K562 (cell line): ENCODE results near the gene FAM174C. TPM values are rescaled to one million over a fixed set of nuclear protein-coding genes. Genes with fewer than 3 reads are reported as not detected.

Experiments
- ATAC-seq: fragments of 200-7000 bp; cut with Tn5 transposase; 3 replicates; pipeline ENCODE4 v1.9.1; 2020; ENCODE audit warnings: moderate library complexity
- BruUV-seq: library from RNA; stranded (reverse); fragments of 400-500 nt; replicated peaks from 2 replicates; lab custom pipeline; 2021; lab: Mats Ljungman, UMichigan
- CTCF ChIA-PET: fragments of 300-600 bp; formaldehyde crosslinking; extraction: SDS; loops from one replicate; lab custom pipeline; 2021; ENCODE audit warnings: low intra/inter-chr PET ratio; lab: Yijun Ruan, JAX
- POLR2A ChIA-PET: fragments of 300-600, 350-650 bp; sonication (Branson Sonifier 250); formaldehyde crosslinking; extraction: SDS; loops from one replicate; lab custom pipeline; 2021; ENCODE audit warnings: antibody characterized with exemption, inconsistent platforms; lab: Yijun Ruan, JAX
- DNase-seq, 4 experiments: peaks; one replicate each; pipeline versions ENCODE4 v3.0.0 to v3.0.0-alpha.2; 2011 to 2018; ENCODE audit warnings: low spot score in 3 of 4, mixed read lengths in 3 of 4; ENCODE audit errors: extremely low read depth in 1 of 4
- FAIRE-seq: peaks from 2 replicates; lab custom pipeline; 2011; peaks lifted over from hg19 to GRCh38; lab: Jason Lieb, UNC
- H2AFZ ChIP-seq: 2 replicates; pipeline ENCODE4 v1.6.0; 2011; ENCODE audit warnings: low read depth, low read length, control low read depth, inconsistent platforms
- H3K27ac ChIP-seq: fragments of 200-600 bp; 3 replicates; pipeline ENCODE4 v1.8.0; 2011; ENCODE audit warnings: low read depth, mild to moderate bottlenecking, control low read depth, inconsistent platforms, low read length, moderate library complexity, mixed read lengths; ENCODE audit errors: extremely low read depth
- H3K27me3 ChIP-seq, 2 experiments: fragments of 300-600 bp in 1 of 2; 2 replicates in 1 of 2; 3 replicates in 1 of 2; pipeline versions ENCODE4 v1.6.0 to v1.8.0; 2011; ENCODE audit warnings: inconsistent platforms in 2 of 2, low read length in 2 of 2, mild to moderate bottlenecking in 1 of 2, mixed read lengths in 1 of 2, moderate library complexity in 1 of 2; ENCODE audit not compliant: control insufficient read depth in 2 of 2, insufficient read depth in 2 of 2
- H3K36me3 ChIP-seq: fragments of 300-600 bp; 3 replicates; pipeline ENCODE4 v1.8.0; 2011; ENCODE audit warnings: mild to moderate bottlenecking, low read length, inconsistent platforms; ENCODE audit not compliant: control insufficient read depth, insufficient read depth
- H3K4me1 ChIP-seq, 2 experiments: fragments of 200-600 bp in 1 of 2; replicated peaks in 1 of 2; 2 replicates in 1 of 2; 3 replicates in 1 of 2; pipeline versions ENCODE4 v1.5.1 to v1.8.0; 2011; ENCODE audit warnings: inconsistent platforms in 2 of 2, low read length in 2 of 2, mild to moderate bottlenecking in 1 of 2, mixed read lengths in 1 of 2, moderate library complexity in 1 of 2; ENCODE audit not compliant: control insufficient read depth in 2 of 2, insufficient read depth in 2 of 2
- H3K4me2 ChIP-seq: 2 replicates; pipeline ENCODE4 v1.6.1; 2011; ENCODE audit warnings: low read length, control low read depth, inconsistent platforms, mixed read lengths; ENCODE audit not compliant: insufficient read depth
- H3K4me3 ChIP-seq: fragments of 200-600 bp; sonication (generic), shearing (Covaris generic); 2 replicates; pipeline ENCODE4 v1.5.1; 2016; ENCODE audit warnings: control low read depth, inconsistent platforms
- H3K79me2 ChIP-seq: fragments of 200-600 bp; 3 replicates; pipeline ENCODE4 v1.8.0; 2011; ENCODE audit warnings: low read length, inconsistent platforms; ENCODE audit not compliant: control insufficient read depth, insufficient read depth
- H3K9ac ChIP-seq, 2 experiments: 2 replicates each; pipeline versions ENCODE4 v1.6.0 to v1.6.1; 2011; ENCODE audit warnings: low read depth in 2 of 2, low read length in 2 of 2, control low read depth in 1 of 2, inconsistent platforms in 1 of 2, mild to moderate bottlenecking in 1 of 2, mixed read lengths in 1 of 2; ENCODE audit not compliant: insufficient read depth in 1 of 2
- H3K9me1 ChIP-seq: one replicate; pipeline ENCODE4 v1.6.0; 2011; ENCODE audit warnings: inconsistent platforms, mild to moderate bottlenecking, low read length, moderate library complexity; ENCODE audit not compliant: control insufficient read depth, insufficient read depth
- H3K9me3 ChIP-seq: replicated peaks from 2 replicates; pipeline ENCODE4 v1.5.1; 2011; ENCODE audit warnings: low read depth, low read length, inconsistent platforms; ENCODE audit not compliant: control insufficient read depth, insufficient read depth
- H4K20me1 ChIP-seq: replicated peaks from 2 replicates; pipeline ENCODE4 v1.6.1; 2011; ENCODE audit warnings: low read length, inconsistent platforms, mixed read lengths; ENCODE audit not compliant: control insufficient read depth, insufficient read depth
- BCOR ChIP-seq: fragments of 450-650 bp; IDR thresholded peaks from 2 replicates; pipeline ENCODE4 v1.6.1; 2016
- CBX2 ChIP-seq: fragments of 200-600 bp; sonication (generic); IDR thresholded peaks from one replicate; pipeline ENCODE4 v1.6.1; 2012; ENCODE audit warnings: mild to moderate bottlenecking, low read length, inconsistent platforms; ENCODE audit not compliant: insufficient read depth, poor library complexity, severe bottlenecking
- GATAD2B ChIP-seq: fragments of 450-650 bp; IDR thresholded peaks from 2 replicates; pipeline ENCODE4 v1.6.1; 2017; ENCODE audit warnings: mild to moderate bottlenecking, borderline replicate concordance
- PRPF4 ChIP-seq: fragments of 200-400 bp; formaldehyde crosslinking; IDR thresholded peaks from one replicate; pipeline ENCODE4 v1.6.1; 2017; ENCODE audit warnings: low read length, low read depth, mild to moderate bottlenecking; ENCODE audit not compliant: insufficient read depth, poor library complexity, severe bottlenecking
- TCF15 ChIP-seq: fragments of 250-450 bp; sonication (Bioruptor Pico); IDR thresholded peaks from 2 replicates; pipeline ENCODE4 v1.8.0; 2022; ENCODE audit warnings: moderate library complexity, mild to moderate bottlenecking, inconsistent platforms
- ZBTB33 ChIP-seq: sonication (generic); formaldehyde crosslinking; IDR thresholded peaks from 2 replicates; pipeline ENCODE4 v1.8.1; 2023; ENCODE audit warnings: mild to moderate bottlenecking, missing genetic modification reagents
- ZNF609 ChIP-seq: sonication (generic); formaldehyde crosslinking; IDR thresholded peaks from 2 replicates; pipeline ENCODE4 v1.8.1; 2023; ENCODE audit warnings: missing genetic modification reagents, mild to moderate bottlenecking, borderline replicate concordance
- WGBS: fragments of 100-300 bp; shearing (Covaris generic); methylation state at CpG from one replicate; pipeline ENCODE4 v1.1.6; 2016; ENCODE audit warnings: low coverage, mixed read lengths; ENCODE audit not compliant: insufficient coverage; ENCODE audit errors: missing lambda C conversion rate; 5-methylcytosine and 5-hydroxymethylcytosine counted together
- in situ Hi-C: fragments of 300-500 bp; cut with MboI; formaldehyde crosslinking; loops from 4 replicates; pipeline ENCODE4 v1.15.0; 2018; ENCODE audit warnings: inconsistent platforms, mixed read lengths
- intact Hi-C: fragments of 100-400 bp; cut with micrococcal nuclease; formaldehyde crosslinking; loops from 2 replicates; pipeline ENCODE4 v1.14.2; 2022
- polyA plus RNA-seq, 8 experiments: library from polyadenylated mRNA; depleted of rRNA in 4 of 8; stranded (reverse) in 5 of 8; unstranded in 3 of 8; fragments of >200 nt; fragmentation: Nextera tagmentation in 2 of 8; fragmentation: Illumina TruSeq in 1 of 8; extraction: Ambion mirVana in 2 of 8; extraction: Trizol in 1 of 8; gene quantifications; 2 replicates each; pipeline versions ENCODE4 v1.2.1 to v1.2.3, GENCODE V29; 2011 to 2014; ENCODE audit warnings: inconsistent platforms in 1 of 8, missing spikeins in 1 of 8
- total RNA-seq, 7 experiments: library from RNA; depleted of rRNA in 6 of 7; stranded (reverse); fragments of >200 nt in 6 of 7; fragmentation: Illumina TruSeq in 2 of 7; extraction: Trizol in 2 of 7; gene quantifications; 2 replicates each; pipeline versions ENCODE4 v1.2.1 to v1.2.3, GENCODE V29; 2011 to 2021; ENCODE audit warnings: low replicate concordance in 1 of 7

FAM174C gene
- total and polyA plus RNA-seq, 9 of the 15 experiments (the other 6 are each of a cell fraction or from before 2014, with no cell fraction given) = 0.66 to 89.6 (median 20.3) TPM

GRCh38 chr19:1310853-1311180, 35.5 kb downstream of the FAM174C start:
- no peak overlapping the region for H2AFZ ChIP-seq
- CTCF ChIA-PET = no interaction called here
- WGBS = 52% methylated on average over 8 of the region's 18 CpGs

GRCh38 chr19:1311543-1312091, 36.3 kb downstream of the FAM174C start:
- ATAC-seq = no peak
- in situ Hi-C loops = no loop called here
- no peak for TF ChIP-seq CBX2
- no peak for TF ChIP-seq GATAD2B
- TF ChIP-seq ZBTB33 (CRISPR knock-in tag) = peak; percentile 76
- peak; percentile 12; the same call in 1 of the 2 replicates for TF ChIP-seq BCOR
- no peak for TF ChIP-seq ZNF609
- no peak for TF ChIP-seq TCF15 (CRISPR knock-in tag)

More at GRCh38 chr19:1310853-1311180, 35.5 kb downstream of the FAM174C start:
- no peak for TF ChIP-seq PRPF4
- TF ChIP-seq, all 486 proteins: peak for 0
- Histone ChIP-seq H3K9me1 (no peaks in the 10 kb centered on the region), H3K9ac (no peak overlapping the region), H3K27ac (no peak overlapping the region), H3K4me3 (no peak overlapping the region), H3K4me1 (peaks cover 6 to 77% of the 10 kb centered on the region in 2 experiments), H3K79me2 (peaks cover 16% of the 10 kb centered on the region; the same call in 2 of the 3 replicates), H4K20me1 (peaks cover 8% of the 10 kb centered on the region; the same call in 1 of the 2 replicates), H3K36me3 (no peaks in the 10 kb centered on the region), H3K27me3 (no peaks in the 10 kb centered on the region), H3K4me2 (no peak overlapping the region), H3K9me3 (no peaks in the 10 kb centered on the region)
- BruUV-seq = no TSS peak
- in situ Hi-C loops = no loop called here
- intact Hi-C loops = no loop called here
- ATAC-seq = no peak
- POLR2A ChIA-PET = interaction anchor here (0.6 to 0.7 kb wide), 2 partner anchors 16 to 756 kb away, joined by 3 read pairs; no protein-coding TSS in a partner anchor
- FAIRE-seq = no peak
- no peak for DNase-seq

More at GRCh38 chr19:1311543-1312091, 36.3 kb downstream of the FAM174C start:
- no TSS peak for BruUV-seq
- H3K4me1 ChIP-seq = peaks cover 6 to 85% of the 10 kb centered on the region in 2 experiments
- FAIRE-seq (no peak), DNase-seq (no peak)
- H3K36me3 ChIP-seq = no peaks in the 10 kb centered on the region
- POLR2A ChIA-PET = interaction anchor here (0.6 kb wide), 1 partner anchor 123 kb away, joined by 3 read pairs; no protein-coding TSS in a partner anchor
- H3K79me2 ChIP-seq = peaks cover 16% of the 10 kb centered on the region; the same call in 2 of the 3 replicates
- CTCF ChIA-PET = no interaction called here
- peaks cover 8% of the 10 kb centered on the region; the same call in 1 of the 2 replicates for H4K20me1 ChIP-seq
- intact Hi-C loops = no loop called here
- no peak overlapping the region for H3K27ac ChIP-seq
- no peaks in the 10 kb centered on the region for H3K9me1 ChIP-seq
- H3K9me3 ChIP-seq = no peaks in the 10 kb centered on the region
- H3K9ac ChIP-seq = no peak overlapping the region; a peak in 1 of 4 replicates
- 51% methylated on average over 17 of the region's 21 CpGs for WGBS
- H3K4me3 ChIP-seq = no peak overlapping the region
- H3K27me3 ChIP-seq = no peaks in the 10 kb centered on the region
- H2AFZ ChIP-seq = no peak overlapping the region
- H3K4me2 ChIP-seq = no peak overlapping the region
